ENCODE measurements around the gene ASB3. TPM values are rescaled to one million over a fixed set of nuclear protein-coding genes. Genes with fewer than 3 reads are reported as not detected.

Gene ASB3
- total RNA-seq, 1 experiment from 2014 or later, result 23.1 TPM

DNA sequence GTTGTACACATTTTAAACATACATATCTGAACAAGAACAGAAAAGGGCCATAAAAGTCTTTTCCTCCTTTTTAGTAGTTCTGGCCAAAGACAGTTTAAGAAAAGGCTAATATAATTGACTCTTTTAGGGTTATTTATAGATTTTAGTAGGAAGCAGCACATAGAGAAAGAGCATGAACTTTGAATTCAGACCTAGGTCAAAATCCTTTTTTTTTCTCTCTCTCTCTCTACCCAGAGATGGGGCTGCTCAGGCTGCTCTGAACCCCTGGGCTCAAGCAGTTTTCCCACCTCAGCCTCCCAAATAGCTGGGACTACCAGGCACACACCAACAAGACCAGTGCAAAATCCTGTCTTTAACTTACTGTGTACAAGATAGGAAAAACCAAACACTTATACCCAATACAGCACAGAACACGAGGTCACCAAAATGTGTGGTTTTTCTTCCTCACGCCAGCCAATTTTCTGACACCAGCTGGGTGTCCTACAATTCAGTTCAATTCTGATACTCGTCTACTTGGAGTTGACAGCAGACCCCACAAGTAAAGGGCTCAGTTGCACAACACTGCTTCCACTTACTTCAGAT is 32.2 kb upstream of the ASB3 start:
- Mint-ChIP-seq H3K4me1 (peaks cover 0 to 5% of the 10 kb centered on the region in 2 experiments; a peak in 1 of 4 replicates), H3K27ac (no peak overlapping the region; a peak in 1 of 7 replicates), H3K9me3 (no peaks in the 10 kb centered on the region), H3K4me3 (no peak overlapping the region), H3K36me3 (ENCODE audit: insufficient read depth in 1 of 3, low read depth in 3 of 3) (peaks cover 6 to 26% (median 22%) of the 10 kb centered on the region in 3 experiments; a peak in 6 of 7 replicates), H3K27me3 (ENCODE audit: low read depth) (no peaks in the 10 kb centered on the region)
- no peak overlapping the region for H3K9ac ChIP-seq (ENCODE audit: extremely low read depth, insufficient read length, low read length)
- TF ChIP-seq, protein P1, sequence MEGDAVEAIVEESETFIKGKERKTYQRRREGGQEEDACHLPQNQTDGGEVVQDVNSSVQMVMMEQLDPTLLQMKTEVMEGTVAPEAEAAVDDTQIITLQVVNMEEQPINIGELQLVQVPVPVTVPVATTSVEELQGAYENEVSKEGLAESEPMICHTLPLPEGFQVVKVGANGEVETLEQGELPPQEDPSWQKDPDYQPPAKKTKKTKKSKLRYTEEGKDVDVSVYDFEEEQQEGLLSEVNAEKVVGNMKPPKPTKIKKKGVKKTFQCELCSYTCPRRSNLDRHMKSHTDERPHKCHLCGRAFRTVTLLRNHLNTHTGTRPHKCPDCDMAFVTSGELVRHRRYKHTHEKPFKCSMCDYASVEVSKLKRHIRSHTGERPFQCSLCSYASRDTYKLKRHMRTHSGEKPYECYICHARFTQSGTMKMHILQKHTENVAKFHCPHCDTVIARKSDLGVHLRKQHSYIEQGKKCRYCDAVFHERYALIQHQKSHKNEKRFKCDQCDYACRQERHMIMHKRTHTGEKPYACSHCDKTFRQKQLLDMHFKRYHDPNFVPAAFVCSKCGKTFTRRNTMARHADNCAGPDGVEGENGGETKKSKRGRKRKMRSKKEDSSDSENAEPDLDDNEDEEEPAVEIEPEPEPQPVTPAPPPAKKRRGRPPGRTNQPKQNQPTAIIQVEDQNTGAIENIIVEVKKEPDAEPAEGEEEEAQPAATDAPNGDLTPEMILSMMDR (conservative IDR thresholded peaks at IDR 0.05), result no peak
- no peaks in the 10 kb centered on the region for H3K23me2 ChIP-seq (ENCODE audit: insufficient read length, low read depth, low read length, poor library complexity, severe bottlenecking)
- no peak overlapping the region for H2AFZ ChIP-seq (ENCODE audit: low read length)
- no peak overlapping the region for H2BK120ac ChIP-seq (ENCODE audit: low read depth, low read length, poor library complexity, severe bottlenecking)
- H4K8ac ChIP-seq (replicated peaks; ENCODE audit: insufficient read length, low read depth, low read length), result no peak overlapping the region
- H3K27me3 ChIP-seq (ENCODE audit: insufficient read depth, low read length), result no peaks in the 10 kb centered on the region
- no peak overlapping the region for H3K27ac ChIP-seq (ENCODE audit: insufficient read length, low read depth, low read length)
- no peaks in the 10 kb centered on the region for H4K20me1 ChIP-seq (ENCODE audit: control insufficient read depth, insufficient read depth, insufficient read length)
- H3K4me2 ChIP-seq (ENCODE audit: insufficient read depth, insufficient read length, low read length), result no peak overlapping the region
- H3K14ac ChIP-seq (ENCODE audit: insufficient read depth, low read length), result no peak overlapping the region
- no peak overlapping the region for H3K4ac ChIP-seq (ENCODE audit: low read depth, low read length)
- no peak overlapping the region for H3K18ac ChIP-seq (ENCODE audit: insufficient read length, low read depth, low read length)
- H3K56ac ChIP-seq (ENCODE audit: insufficient read length, low read depth, low read length), result no peak overlapping the region
- H3K4me1 ChIP-seq (ENCODE audit: insufficient read depth, low read length), result no peaks in the 10 kb centered on the region
- no peak overlapping the region for H2BK20ac ChIP-seq (ENCODE audit: low read depth, low read length, poor library complexity, severe bottlenecking)
- H2BK15ac ChIP-seq (ENCODE audit: low read depth, low read length), result no peak overlapping the region
- no peak overlapping the region for H2AK5ac ChIP-seq (ENCODE audit: insufficient read length, low read length)
- H3T11ph ChIP-seq (ENCODE audit: low read length), result no peak overlapping the region
- no peaks in the 10 kb centered on the region for H3K79me1 ChIP-seq (ENCODE audit: insufficient read depth, low read depth, low read length, poor library complexity, severe bottlenecking)
- no peak overlapping the region for H4K91ac ChIP-seq (ENCODE audit: insufficient read length, low read depth, low read length)
- no peaks in the 10 kb centered on the region for H3K9me3 ChIP-seq (ENCODE audit: control insufficient read depth, low read depth, low read length)
- no peak overlapping the region for H2BK12ac ChIP-seq (ENCODE audit: insufficient read length, low read depth, low read length)
- no peak for DNase-seq
- H4K5ac ChIP-seq (ENCODE audit: insufficient read length, low read depth, low read length), result no peak overlapping the region
- no CpG with 5 or more reads among the region's 3 CpGs for WGBS (ENCODE audit: extremely low coverage, insufficient read length, low lambda C conversion rate)
- no peaks in the 10 kb centered on the region for H3K79me2 ChIP-seq (ENCODE audit: insufficient read depth, low read length)
- H2BK5ac ChIP-seq (ENCODE audit: insufficient read length, low read length), result no peak overlapping the region
- H3K23ac ChIP-seq (ENCODE audit: insufficient read length, low read depth, low read length), result no peak overlapping the region

Data from H9 (cell line).